GM08714 (cell line): ENCODE results near the gene RFFL.
"Not testable (repeated sequence)": the region's sequence is repeated elsewhere in the genome, so short reads cannot be mapped to it uniquely, and the experiment has no call there.

ENCODE experiments used
- H3K4me3 ChIP-seq: fragments of 200-500 bp; sonication (Bioruptor generic); 2 replicates; pipeline ENCODE4 v1.5.1; 2014; ENCODE audit warnings: mild to moderate bottlenecking, low read length, inconsistent platforms
- ZNF274 ChIP-seq: IDR thresholded peaks from 2 replicates; pipeline ENCODE4 v1.6.1; 2012; ENCODE audit warnings: mild to moderate bottlenecking, low read depth, low read length

Gene RFFL

GRCh38 chr17:35017021-35017420, 46.5 kb downstream of the RFFL start:
- no peak overlapping the region for H3K4me3 ChIP-seq
- TF ChIP-seq ZNF274, result no peak

DNA sequence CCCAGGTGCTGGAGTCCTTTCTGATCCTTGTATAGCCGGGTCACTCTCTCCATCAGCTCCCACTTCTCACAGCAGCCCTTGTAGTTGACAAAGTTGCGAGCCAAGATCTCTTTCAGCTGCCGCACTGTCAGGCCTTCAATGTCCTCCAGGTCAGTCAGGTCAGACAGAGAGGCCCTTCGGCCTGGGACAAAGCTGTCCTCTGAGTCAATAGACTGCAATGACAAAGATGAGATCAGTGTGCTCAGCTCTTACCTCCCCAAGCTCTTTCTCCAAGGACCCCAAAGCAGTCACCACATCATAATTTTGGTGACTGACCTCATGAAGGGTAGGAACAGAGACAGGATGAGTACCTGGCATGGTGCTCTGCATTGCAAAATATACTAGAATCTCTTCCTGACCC, 47.1 kb downstream of the RFFL start:
- H3K4me3 ChIP-seq, result no peak overlapping the region
- TF ChIP-seq ZNF274, result no peak

DNA sequence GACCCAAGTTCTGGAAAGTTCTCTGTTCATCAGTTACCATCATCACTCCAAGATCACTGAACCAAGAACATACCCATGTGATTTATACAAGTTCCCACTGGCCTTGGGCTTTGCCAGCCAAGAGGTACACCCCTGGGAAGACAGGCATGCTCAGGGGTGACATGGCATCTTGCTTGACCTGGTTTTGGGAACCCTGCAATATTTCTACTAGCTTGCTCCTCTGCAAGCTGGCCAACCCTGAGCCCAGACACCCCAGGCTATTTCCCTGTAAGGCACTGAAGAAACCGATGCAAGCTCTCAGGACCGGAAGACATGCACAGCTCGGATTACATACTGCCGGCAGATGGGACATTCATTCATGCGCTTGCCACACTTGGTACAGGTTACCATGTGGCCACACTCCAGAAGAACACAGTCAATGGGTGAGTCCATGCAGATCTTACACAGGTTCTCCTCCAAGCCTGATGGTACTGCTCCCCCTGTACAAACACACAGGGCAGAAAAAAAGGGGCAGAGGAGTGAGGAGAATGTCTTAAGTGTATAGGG, 51.8 kb downstream of the RFFL start:
- H3K4me3 ChIP-seq, result no peak overlapping the region
- no peak for TF ChIP-seq ZNF274

GRCh38 chr17:35010093-35010492, 53.4 kb downstream of the RFFL start:
- no peak for TF ChIP-seq ZNF274
- H3K4me3 ChIP-seq, result no peak overlapping the region

DNA sequence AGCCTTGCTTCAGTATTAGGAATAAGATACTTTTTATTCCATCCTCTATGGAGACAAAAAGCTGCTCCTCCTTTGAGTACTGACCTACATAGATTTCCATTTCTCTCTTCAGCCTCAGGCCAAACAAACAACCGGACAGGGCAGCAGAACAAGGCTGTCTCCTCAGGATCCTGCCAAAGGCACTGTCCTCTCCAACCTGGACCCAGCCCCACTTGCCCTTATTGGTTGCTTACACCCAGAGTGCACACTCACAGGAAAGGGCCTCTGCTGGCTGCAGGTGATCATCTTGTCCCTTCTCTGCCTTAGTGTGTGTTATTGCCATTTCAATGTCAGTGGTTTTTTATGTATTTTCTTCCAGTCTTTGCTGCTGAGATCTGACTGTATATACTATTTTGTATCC, 56.5 kb downstream of the RFFL start:
- TF ChIP-seq ZNF274, result no peak
- H3K4me3 ChIP-seq, result no peak overlapping the region

DNA sequence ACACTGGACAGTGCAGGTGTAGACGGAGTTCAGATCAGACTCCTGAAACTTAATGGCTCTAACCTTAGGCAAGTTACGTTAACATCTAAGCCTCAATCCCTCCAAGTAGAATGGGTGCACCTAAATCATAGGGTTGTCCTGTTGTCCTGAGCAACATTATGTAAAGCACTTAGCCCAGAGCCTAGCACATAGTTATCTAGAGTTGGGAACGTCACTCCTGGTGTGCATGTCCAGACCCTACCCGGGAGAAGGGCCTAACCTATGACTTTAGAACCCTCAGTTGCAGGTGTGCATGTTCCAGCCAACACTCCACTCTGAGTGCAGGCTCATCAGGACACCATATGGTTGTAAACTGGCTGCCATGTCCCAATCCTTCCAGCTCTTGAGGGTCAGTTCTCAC, 57.2 kb downstream of the RFFL start:
- H3K4me3 ChIP-seq, result no peak overlapping the region
- TF ChIP-seq ZNF274, result no peak

- H3K4me3 ChIP-seq, result no peak overlapping the region
- no peak for TF ChIP-seq ZNF274
Observed at GRCh38 chr17:35003778-35004177, 59.7 kb downstream of the RFFL start.

DNA sequence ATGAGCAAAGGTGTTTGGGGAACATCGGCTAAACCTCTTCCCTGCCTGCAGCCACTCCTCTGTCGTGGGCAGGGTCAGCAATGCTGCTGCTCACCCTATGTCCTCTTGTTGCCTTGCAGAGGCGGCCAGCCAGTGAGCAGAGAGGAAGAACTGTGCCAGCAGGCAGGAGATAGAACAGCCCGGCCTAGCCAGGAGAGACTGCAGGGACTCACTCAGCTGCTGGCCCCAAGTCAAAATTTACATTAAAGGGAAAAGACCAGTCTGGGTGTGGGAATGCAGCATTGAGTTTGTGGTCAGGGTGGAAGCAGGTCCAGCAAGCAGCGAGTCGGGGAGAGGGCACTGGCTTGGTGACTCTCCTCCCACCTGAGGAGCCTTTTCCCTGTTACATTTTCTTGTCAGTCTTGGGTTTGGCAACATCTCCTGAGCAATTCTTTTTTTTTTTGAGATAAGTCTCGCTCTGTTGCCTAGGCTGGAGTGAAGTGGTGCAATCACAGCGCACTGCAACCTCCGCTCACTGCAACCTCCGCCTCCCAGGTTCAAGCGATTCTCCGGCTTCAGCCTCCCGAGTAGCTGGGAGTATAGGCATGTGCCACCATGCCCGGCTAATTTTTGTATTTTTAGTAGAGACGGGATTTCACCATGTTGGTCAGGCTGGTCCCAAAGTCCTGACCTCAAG, 60.5 kb downstream of the RFFL start:
- no peak for TF ChIP-seq ZNF274
- no peak overlapping the region for H3K4me3 ChIP-seq

DNA sequence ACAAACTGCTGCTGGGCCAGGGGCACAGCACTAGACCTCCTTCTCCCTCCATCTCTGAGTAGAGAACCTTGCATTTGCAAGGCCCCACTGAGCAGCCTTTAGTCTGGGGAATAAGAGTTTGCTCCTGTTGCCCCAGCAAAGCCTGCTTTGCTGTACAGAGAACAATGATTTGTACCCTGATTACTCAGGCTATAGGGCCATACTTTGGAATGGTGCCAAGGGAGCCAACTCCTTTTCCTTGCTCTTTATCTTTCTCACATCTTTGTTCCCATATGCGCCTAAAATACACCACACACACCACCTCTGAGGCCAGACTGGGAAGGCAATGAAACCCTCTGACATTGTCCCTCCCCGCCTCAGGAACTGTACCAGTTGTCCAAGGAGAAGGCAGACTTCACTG, 62.0 kb downstream of the RFFL start:
- H3K4me3 ChIP-seq, result no peak overlapping the region
- TF ChIP-seq ZNF274, result no peak

DNA sequence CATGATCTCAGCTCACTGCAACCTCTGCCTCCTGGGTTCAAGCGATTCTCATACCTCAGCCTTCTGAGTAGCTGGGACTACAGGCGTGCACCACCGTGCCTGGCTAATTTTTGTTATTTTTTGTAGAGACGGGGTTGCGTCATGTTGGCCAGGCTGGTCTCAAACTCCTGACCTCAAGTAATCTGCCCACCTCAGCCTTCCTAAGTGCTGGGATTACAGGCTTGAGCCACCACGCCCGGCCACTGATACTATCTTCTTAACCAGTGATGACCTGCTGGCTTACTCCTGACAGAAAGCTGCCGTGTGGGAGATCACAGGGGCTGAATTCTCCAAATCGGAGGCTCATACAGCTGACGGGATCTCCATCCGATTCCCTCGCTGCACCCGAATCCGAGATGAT, 62.5 kb downstream of the RFFL start:
- H3K4me3 ChIP-seq, result not testable (repeated sequence)

- no peak overlapping the region for H3K4me3 ChIP-seq
- no peak for TF ChIP-seq ZNF274
Observed at GRCh38 chr17:34999456-34999855, 64.1 kb downstream of the RFFL start.

GRCh38 chr17:34998205-34998604, 65.3 kb downstream of the RFFL start:
- TF ChIP-seq ZNF274, result no peak
- H3K4me3 ChIP-seq, result no peak overlapping the region

DNA sequence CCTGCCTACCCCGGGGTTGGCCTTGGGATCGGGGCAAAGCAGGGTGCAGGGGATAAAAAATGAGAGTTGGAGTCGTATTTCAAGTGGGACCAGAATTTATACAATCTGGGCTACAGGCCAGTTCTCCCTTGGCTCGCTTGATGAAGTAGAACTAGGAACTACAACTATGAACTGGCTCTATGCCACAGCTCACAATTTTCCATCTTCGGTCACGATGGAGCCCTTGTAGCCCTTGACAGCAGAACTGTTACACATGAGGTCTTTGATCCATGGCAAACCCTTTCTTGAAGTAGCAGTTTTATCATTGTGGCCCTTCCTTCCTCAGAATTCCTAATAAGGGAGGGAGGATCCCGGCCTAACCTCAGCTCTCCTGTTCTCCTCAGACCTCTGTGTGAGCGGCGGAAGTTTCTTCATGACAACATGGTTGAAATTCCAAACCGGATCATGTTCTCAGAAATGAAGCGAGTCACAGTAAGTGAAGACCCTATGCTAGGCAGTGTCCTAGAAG, 66.1 kb downstream of the RFFL start:
- TF ChIP-seq ZNF274, result no peak
- no peak overlapping the region for H3K4me3 ChIP-seq

GRCh38 chr17:34996422-34997285, 66.9 kb downstream of the RFFL start:
- no peak for TF ChIP-seq ZNF274

GRCh38 chr17:34993031-34993430, 70.5 kb downstream of the RFFL start:
- no peak overlapping the region for H3K4me3 ChIP-seq
- no peak for TF ChIP-seq ZNF274

More at GRCh38 chr17:34996422-34997285, 66.9 kb downstream of the RFFL start:
- no peak overlapping the region for H3K4me3 ChIP-seq
